ENCODE results near the gene SLCO2A1.

SLCO2A1 gene

DNA sequence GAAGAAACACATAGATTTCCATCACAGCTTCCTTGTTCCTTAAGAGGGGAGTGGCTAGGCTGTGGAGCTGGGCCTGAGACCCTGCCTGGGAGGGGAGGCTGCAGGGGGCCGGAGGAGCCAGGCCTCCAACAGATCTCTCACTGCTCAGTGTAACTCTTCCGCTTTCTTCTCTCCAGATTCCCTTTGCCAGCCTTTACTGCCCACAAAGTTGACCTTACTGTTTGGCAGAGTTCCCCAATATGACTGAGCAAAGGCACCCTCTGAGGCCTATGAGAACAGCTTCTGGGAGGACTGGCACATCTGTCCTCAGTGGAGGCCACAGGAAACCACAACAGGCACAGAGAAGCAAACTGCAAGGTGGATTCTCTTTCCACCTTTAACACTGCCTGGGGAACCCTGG lies 38.1 kb downstream of the SLCO2A1 start:
- Histone ChIP-seq H3K4me1 (no peaks in the 10 kb centered on the region), H3K36me3 (no peaks in the 10 kb centered on the region), H3K9me3 (no peaks in the 10 kb centered on the region; the same call in 1 of the 2 replicates), H3K27me3 (no peaks in the 10 kb centered on the region), H3K4me3 (ENCODE audit: low read depth, low read length) (no peak overlapping the region)
- no peak for TF ChIP-seq CTCF (IDR thresholded peaks at IDR 0.05; ENCODE audit: low read depth, low read length)
- no peak for DNase-seq

GRCh38 chr3:133991209-133991608 lies 38.5 kb downstream of the SLCO2A1 start:
- Histone ChIP-seq H3K4me1 (no peaks in the 10 kb centered on the region), H3K36me3 (no peaks in the 10 kb centered on the region), H3K9me3 (no peaks in the 10 kb centered on the region; the same call in 1 of the 2 replicates), H3K27me3 (no peaks in the 10 kb centered on the region), H3K4me3 (ENCODE audit: low read depth, low read length) (no peak overlapping the region)
- no peak for TF ChIP-seq CTCF (IDR thresholded peaks at IDR 0.05; ENCODE audit: low read depth, low read length)
- DNase-seq, result no peak

- no peak overlapping the region for H3K4me3 ChIP-seq (ENCODE audit: low read depth, low read length)
- no peaks in the 10 kb centered on the region for H3K36me3 ChIP-seq
- H3K27me3 ChIP-seq, result no peaks in the 10 kb centered on the region
- H3K9me3 ChIP-seq, result no peaks in the 10 kb centered on the region; the same call in 1 of the 2 replicates
- DNase-seq, result no peak
- H3K4me1 ChIP-seq, result no peaks in the 10 kb centered on the region
- TF ChIP-seq CTCF (IDR thresholded peaks at IDR 0.05; ENCODE audit: low read depth, low read length), result no peak
Observed at GRCh38 chr3:133989936-133990702, 39.6 kb downstream of the SLCO2A1 start.

DNA sequence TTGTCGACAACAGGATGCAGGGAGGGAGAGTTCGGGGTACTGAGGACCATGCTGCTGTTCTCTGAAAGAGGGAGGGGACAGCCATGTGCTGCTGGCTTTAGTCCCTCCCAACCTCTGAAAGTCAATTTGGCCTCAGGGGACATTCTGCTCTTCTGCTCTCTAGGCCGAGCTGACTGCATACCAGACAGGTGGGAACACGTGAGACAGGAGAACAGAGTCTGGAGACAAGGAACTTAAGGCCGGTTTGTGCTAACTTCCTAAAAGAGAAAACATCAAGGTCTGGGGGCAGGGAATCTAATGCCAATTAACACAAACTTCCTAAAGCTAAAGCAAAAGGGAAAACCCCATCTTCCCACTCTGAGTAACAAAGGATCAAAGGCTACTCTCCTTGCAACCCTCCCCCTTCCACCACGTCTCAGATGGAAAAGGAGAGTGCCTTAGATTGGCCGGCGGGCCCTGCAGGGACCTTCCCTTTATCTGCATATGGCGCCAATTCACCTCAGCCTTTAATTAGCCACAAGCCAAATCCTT lies 41.0 kb downstream of the SLCO2A1 start:
- TF ChIP-seq CTCF (IDR thresholded peaks at IDR 0.05; ENCODE audit: low read depth, low read length), result no peak
- Histone ChIP-seq H3K27me3 (no peaks in the 10 kb centered on the region), H3K4me1 (no peaks in the 10 kb centered on the region), H3K4me3 (ENCODE audit: low read depth, low read length) (no peak overlapping the region), H3K9me3 (no peaks in the 10 kb centered on the region; the same call in 1 of the 2 replicates), H3K36me3 (no peaks in the 10 kb centered on the region)
- DNase-seq, result no peak

DNA sequence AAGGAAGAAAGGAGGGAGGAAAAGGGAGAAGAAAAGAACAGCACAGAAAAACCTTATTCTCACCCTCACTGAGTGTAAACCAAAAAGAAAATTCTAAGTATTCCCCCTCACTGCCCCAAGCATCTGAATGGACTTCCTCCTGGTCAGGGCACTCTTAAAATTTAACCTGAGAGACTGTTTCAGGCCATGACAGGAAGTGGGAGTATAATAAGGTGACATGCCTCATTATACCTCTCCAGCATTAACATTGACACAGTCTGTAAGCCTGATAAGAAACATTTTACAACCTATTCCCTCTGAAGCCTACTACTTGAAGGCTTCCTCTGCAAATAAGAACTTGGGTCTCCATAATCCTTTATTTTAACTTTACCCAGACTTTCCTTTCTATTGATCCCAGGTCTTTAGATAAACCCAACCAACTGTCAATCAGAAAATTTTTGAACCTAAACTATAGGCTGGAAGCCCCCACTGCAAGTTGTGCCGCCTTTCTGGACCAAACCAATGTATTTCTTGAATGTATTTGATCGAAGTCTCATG lies 41.7 kb downstream of the SLCO2A1 start:
- no peaks in the 10 kb centered on the region; the same call in 1 of the 2 replicates for H3K9me3 ChIP-seq
- DNase-seq, result no peak
- no peak for TF ChIP-seq CTCF (IDR thresholded peaks at IDR 0.05; ENCODE audit: low read depth, low read length)
- H3K4me1 ChIP-seq, result no peaks in the 10 kb centered on the region
- H3K27me3 ChIP-seq, result no peaks in the 10 kb centered on the region
- H3K4me3 ChIP-seq (ENCODE audit: low read depth, low read length), result no peak overlapping the region
- H3K36me3 ChIP-seq, result no peaks in the 10 kb centered on the region

GRCh38 chr3:133987136-133987535 lies 42.6 kb downstream of the SLCO2A1 start:
- no peak for TF ChIP-seq CTCF (IDR thresholded peaks at IDR 0.05; ENCODE audit: low read depth, low read length)
- Histone ChIP-seq H3K36me3 (no peaks in the 10 kb centered on the region), H3K27me3 (no peaks in the 10 kb centered on the region), H3K4me1 (no peaks in the 10 kb centered on the region), H3K4me3 (ENCODE audit: low read depth, low read length) (no peak overlapping the region), H3K9me3 (no peaks in the 10 kb centered on the region; the same call in 1 of the 2 replicates)
- DNase-seq, result no peak

Data from BE2C (cell line).